Thyroid gland (tissue), 4 donors: ENCODE measurements around the gene CNOT10. TPM values are rescaled to one million over a fixed set of nuclear protein-coding genes. Genes with fewer than 3 reads are reported as not detected.
"Not testable (repeated sequence)": the region's sequence is repeated elsewhere in the genome, so short reads cannot be mapped to it uniquely, and the experiment has no call there.

ENCODE experiments used
- DNase-seq, 2 donors: peaks; one replicate each; pipeline ENCODE4 v3.0.0-alpha.2; 2019
- H3K27ac ChIP-seq, 3 donors: fragments of 200-600 bp; sonication (generic); 1 replicate in 2 of 3; 2 replicates in 1 of 3; pipeline ENCODE4 v1.5.1; 2016 to 2019; ENCODE audit warnings: mild to moderate bottlenecking in 1 of 3, moderate library complexity in 1 of 3
- H3K27me3 ChIP-seq: fragments of 200-600 bp; sonication (generic); one replicate; pipeline ENCODE4 v1.5.1; 2019
- H3K36me3 ChIP-seq, 2 donors: fragments of 200-600 bp; sonication (generic); one replicate each; pipeline ENCODE4 v1.5.1; 2016 to 2019
- H3K4me1 ChIP-seq, 2 donors: fragments of 200-600 bp; sonication (generic); one replicate each; pipeline ENCODE4 v1.5.1; 2017 to 2019
- H3K4me3 ChIP-seq, 3 donors: fragments of 200-600 bp; sonication (generic); replicated peaks in 1 of 3; 1 replicate in 2 of 3; 2 replicates in 1 of 3; pipeline ENCODE4 v1.5.1; 2016; ENCODE audit warnings: mild to moderate bottlenecking in 1 of 3
- H3K9me3 ChIP-seq: fragments of 200-600 bp; sonication (generic); one replicate; pipeline ENCODE4 v1.5.1; 2017
- POLR2A ChIP-seq, 2 donors: fragments of 450-650 bp; IDR thresholded peaks; one replicate each; pipeline ENCODE4 v1.6.1; 2017; ENCODE audit warnings: antibody characterized with exemption in 2 of 2, mild to moderate bottlenecking in 2 of 2, moderate library complexity in 1 of 2
- WGBS, 2 donors: methylation state at CpG; one replicate each; pipeline ENCODE4 v1.1.5; 2017; 5-methylcytosine and 5-hydroxymethylcytosine counted together
- intact Hi-C: fragments of 100-400 bp; cut with DNase I; formaldehyde crosslinking; loops from one replicate; pipeline ENCODE4 v1.15.1; 2023
- total RNA-seq, 4 donors: library from RNA; depleted of rRNA; stranded (reverse); fragments of >200 nt; gene quantifications; one replicate each; pipeline ENCODE4 v1.2.3, GENCODE V29; 2016
- TF ChIP-seq, protein P1 (sequence below), 6 experiments: fragments of 200-600 bp in 3 of 6; fragments of 450-650 bp in 3 of 6; sonication (generic) in 3 of 6; IDR thresholded peaks; one replicate each; pipeline ENCODE4 v1.5.1; 2016 to 2019; ENCODE audit warnings: antibody characterized with exemption in 6 of 6, mild to moderate bottlenecking in 2 of 6, inconsistent platforms in 1 of 6, moderate library complexity in 1 of 6

CNOT10 gene
- total RNA-seq, 4 donors from 2014 or later, result 23.6 to 28.2 (median 26.8) TPM

GRCh38 chr3:32780735-32781210, 95.8 kb downstream of the CNOT10 start:
- TF ChIP-seq, protein P1, sequence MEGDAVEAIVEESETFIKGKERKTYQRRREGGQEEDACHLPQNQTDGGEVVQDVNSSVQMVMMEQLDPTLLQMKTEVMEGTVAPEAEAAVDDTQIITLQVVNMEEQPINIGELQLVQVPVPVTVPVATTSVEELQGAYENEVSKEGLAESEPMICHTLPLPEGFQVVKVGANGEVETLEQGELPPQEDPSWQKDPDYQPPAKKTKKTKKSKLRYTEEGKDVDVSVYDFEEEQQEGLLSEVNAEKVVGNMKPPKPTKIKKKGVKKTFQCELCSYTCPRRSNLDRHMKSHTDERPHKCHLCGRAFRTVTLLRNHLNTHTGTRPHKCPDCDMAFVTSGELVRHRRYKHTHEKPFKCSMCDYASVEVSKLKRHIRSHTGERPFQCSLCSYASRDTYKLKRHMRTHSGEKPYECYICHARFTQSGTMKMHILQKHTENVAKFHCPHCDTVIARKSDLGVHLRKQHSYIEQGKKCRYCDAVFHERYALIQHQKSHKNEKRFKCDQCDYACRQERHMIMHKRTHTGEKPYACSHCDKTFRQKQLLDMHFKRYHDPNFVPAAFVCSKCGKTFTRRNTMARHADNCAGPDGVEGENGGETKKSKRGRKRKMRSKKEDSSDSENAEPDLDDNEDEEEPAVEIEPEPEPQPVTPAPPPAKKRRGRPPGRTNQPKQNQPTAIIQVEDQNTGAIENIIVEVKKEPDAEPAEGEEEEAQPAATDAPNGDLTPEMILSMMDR (IDR thresholded peaks at IDR 0.05), result no peak
- TF ChIP-seq POLR2A (IDR thresholded peaks at IDR 0.05), result no peak
- Histone ChIP-seq H3K4me1 (peaks cover 0 to 6% of the 10 kb centered on the region in 2 donors), H3K36me3 (no peaks in the 10 kb centered on the region), H3K9me3 (no peaks in the 10 kb centered on the region), H3K4me3 (peak overlapping the region in 2 of 3 donors; percentile 28 to 32), H3K27ac (no peak overlapping the region), H3K27me3 (no peaks in the 10 kb centered on the region)
- WGBS, 2 donors, result 13 to 17% methylated on average over 17 to 18 of the region's 36 CpGs
- DNase-seq, result peak; percentile 18 to 25
- intact Hi-C loops, result no loop called here

DNA sequence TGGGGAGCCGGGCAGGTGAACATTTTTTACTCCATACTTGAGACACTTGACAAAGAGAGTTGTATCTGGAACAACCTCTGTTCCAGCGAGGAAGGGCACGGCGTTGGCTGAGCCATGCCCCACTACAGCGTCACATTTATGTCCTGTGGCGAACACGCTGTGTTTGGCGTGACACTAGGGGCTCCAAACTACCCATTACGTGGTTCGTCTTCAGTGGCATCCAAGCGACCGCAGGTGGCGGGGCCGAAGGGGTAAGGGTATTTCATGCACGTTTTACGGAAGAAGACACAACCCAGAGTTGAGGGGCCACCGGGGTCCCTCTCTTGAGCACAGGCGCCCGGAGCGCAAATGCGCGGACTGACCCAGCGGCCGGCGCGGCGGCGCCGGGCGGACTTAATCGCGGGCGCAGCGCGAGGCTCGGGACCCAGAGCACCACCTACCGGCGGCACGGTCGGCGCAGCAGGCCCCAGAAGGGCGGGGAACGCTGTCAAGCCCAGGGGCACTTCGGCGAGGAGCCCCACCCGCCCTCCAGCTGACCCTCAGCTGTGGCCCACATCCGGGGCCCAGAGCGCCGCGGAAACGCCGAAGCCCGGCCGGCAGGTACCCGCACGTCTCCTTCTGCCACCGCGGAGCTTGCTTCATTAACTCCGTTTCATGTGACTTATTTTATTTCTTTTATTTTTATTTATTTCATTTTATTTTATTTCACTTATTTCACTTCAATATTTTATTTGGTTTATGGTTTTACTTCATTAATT, 96.4 kb downstream of the CNOT10 start:
- 2 to 5% methylated on average over 25 to 31 of the region's 59 CpGs for WGBS, 2 donors
- Histone ChIP-seq H3K27me3 (no peaks in the 10 kb centered on the region), H3K36me3 (no peaks in the 10 kb centered on the region), H3K4me1 (peaks cover 0 to 6% of the 10 kb centered on the region in 2 donors), H3K27ac (no peak overlapping the region), H3K4me3 (peak overlapping the region in 2 of 3 donors; percentile 28 to 32), H3K9me3 (no peaks in the 10 kb centered on the region)
- intact Hi-C loops, result no loop called here
- TF ChIP-seq, protein P1 (IDR thresholded peaks at IDR 0.05), result peak in 5 of 6 experiments; percentile 33 to 88 (median 63)
- TF ChIP-seq POLR2A (IDR thresholded peaks at IDR 0.05), result no peak
- peak; percentile 64 to 68 for DNase-seq

DNA sequence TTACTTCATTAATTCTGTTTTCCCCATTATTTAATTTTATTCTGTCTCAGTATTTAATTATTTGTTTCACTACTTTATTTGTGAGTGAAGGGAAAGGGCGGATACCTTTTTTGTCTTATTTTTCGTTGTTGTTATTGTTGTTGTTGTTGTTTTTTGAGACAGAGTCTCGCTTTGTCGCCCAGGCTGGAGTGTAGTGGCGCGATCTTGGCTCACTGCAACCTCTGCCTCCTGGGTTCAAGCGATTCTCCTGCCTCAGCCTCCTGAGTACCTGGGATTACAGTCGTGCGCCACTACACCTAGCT, 96.9 kb downstream of the CNOT10 start:
- intact Hi-C loops, H3K27ac ChIP-seq, H3K9me3 ChIP-seq, H3K4me3 ChIP-seq, H3K36me3 ChIP-seq, H3K4me1 ChIP-seq, DNase-seq, H3K27me3 ChIP-seq: not testable (repeated sequence)
- WGBS, 2 donors, result 92 to 93% methylated on average over 9 of the region's 9 CpGs

DNA sequence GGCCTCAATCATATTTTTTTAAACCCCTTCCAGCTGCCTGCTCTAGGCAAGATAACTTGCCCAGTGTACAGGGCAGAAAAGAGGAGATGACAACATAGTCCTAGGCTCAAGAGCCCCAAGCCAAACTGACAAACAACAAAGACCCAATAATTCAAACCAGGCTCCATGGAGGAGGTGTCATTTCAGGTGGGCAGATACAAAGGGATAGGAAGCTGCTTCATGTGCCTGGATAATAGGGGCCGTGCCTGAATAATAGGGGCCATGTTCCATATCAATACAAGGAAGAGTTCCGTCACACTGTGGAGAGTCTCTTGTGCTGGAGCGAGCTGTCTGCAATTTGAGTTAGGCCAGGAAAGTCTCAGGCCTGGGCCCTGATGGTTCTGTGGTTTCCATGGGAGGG, 97.4 kb downstream of the CNOT10 start:
- no peaks in the 10 kb centered on the region for H3K9me3 ChIP-seq
- intact Hi-C loops, result no loop called here
- no peak for DNase-seq
- no peaks in the 10 kb centered on the region for H3K27me3 ChIP-seq
- no peak overlapping the region for H3K27ac ChIP-seq
- WGBS, 2 donors, result 96 to 100% methylated on average over 3 of the region's 3 CpGs
- no peak overlapping the region for H3K4me3 ChIP-seq
- no peak for TF ChIP-seq POLR2A (IDR thresholded peaks at IDR 0.05)
- TF ChIP-seq, protein P1 (IDR thresholded peaks at IDR 0.05), result no peak
- H3K36me3 ChIP-seq, result no peaks in the 10 kb centered on the region
- H3K4me1 ChIP-seq, result peaks cover 0 to 6% of the 10 kb centered on the region in 2 donors

DNA sequence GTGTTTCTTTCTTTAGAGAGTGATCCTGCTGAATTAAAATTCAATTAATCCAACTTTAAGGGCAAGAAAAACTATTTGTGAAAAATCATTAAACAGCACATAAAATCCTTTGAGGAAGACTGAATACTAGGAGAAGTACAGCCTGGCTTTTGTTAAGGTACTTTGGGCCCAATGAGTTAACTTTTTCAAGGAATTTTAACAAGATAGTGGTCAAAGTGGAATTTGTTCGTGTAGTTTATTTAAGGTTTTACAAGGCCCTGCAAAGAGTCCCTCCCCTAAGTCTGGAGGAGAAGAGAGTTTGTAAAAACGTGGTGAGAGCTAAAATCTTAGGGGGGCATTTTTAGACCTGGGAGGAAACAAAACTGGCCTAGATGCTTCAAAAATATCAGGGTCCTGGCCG, 106.8 kb downstream of the CNOT10 start:
- WGBS, 2 donors, result 47 to 49% methylated on average over 3 of the region's 3 CpGs
- no peaks in the 10 kb centered on the region for H3K27me3 ChIP-seq
- no peaks in the 10 kb centered on the region for H3K9me3 ChIP-seq
- H3K4me1 ChIP-seq, result no peaks in the 10 kb centered on the region
- TF ChIP-seq, protein P1 (IDR thresholded peaks at IDR 0.05), result no peak
- no peak for TF ChIP-seq POLR2A (IDR thresholded peaks at IDR 0.05)
- H3K4me3 ChIP-seq, result no peak overlapping the region
- H3K27ac ChIP-seq, result no peak overlapping the region
- intact Hi-C loops, result no loop called here
- H3K36me3 ChIP-seq, result no peaks in the 10 kb centered on the region
- no peak for DNase-seq
